ENCODE results near the gene PACRGL. TPM values are rescaled to one million over a fixed set of nuclear protein-coding genes. Genes with fewer than 3 reads are reported as not detected.

Gene PACRGL
- total RNA-seq, 4 donors from 2014 or later = 17.1 to 50.3 (median 25.1) TPM

- H3K27me3 ChIP-seq = no peaks in the 10 kb centered on the region
- H3K4me1 ChIP-seq = no peaks in the 10 kb centered on the region
- H3K9me3 ChIP-seq = no peaks in the 10 kb centered on the region
- no peak for DNase-seq
- TF ChIP-seq, protein P1, sequence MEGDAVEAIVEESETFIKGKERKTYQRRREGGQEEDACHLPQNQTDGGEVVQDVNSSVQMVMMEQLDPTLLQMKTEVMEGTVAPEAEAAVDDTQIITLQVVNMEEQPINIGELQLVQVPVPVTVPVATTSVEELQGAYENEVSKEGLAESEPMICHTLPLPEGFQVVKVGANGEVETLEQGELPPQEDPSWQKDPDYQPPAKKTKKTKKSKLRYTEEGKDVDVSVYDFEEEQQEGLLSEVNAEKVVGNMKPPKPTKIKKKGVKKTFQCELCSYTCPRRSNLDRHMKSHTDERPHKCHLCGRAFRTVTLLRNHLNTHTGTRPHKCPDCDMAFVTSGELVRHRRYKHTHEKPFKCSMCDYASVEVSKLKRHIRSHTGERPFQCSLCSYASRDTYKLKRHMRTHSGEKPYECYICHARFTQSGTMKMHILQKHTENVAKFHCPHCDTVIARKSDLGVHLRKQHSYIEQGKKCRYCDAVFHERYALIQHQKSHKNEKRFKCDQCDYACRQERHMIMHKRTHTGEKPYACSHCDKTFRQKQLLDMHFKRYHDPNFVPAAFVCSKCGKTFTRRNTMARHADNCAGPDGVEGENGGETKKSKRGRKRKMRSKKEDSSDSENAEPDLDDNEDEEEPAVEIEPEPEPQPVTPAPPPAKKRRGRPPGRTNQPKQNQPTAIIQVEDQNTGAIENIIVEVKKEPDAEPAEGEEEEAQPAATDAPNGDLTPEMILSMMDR (IDR thresholded peaks at IDR 0.05) = no peak
- H3K4me3 ChIP-seq = no peak overlapping the region
- no peaks in the 10 kb centered on the region for H3K36me3 ChIP-seq
- H3K27ac ChIP-seq = no peak overlapping the region
Observed at GRCh38 chr4:20672262-20672661, 28.0 kb upstream of the PACRGL start.

DNA sequence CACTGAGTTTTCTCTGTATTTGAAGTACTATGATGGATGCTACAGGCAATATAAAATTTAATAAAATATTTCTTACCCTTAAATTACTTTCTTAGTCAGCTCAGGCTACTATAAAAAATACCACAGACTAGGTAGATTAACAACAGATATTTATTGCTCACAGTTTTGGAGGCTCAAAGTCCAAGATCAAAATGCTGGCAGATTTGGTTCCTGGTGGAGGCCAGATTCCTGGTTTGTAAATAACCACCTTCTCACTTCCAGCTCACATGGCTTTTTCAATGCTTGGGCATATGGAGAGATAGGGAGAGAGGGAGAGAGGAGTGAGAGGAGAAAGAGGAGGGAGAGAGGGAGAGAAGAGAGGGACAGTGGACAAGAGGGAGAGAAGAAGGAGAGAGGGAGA is 24.5 kb upstream of the PACRGL start:
- Histone ChIP-seq H3K4me1 (no peaks in the 10 kb centered on the region), H3K36me3 (no peaks in the 10 kb centered on the region), H3K27me3 (no peaks in the 10 kb centered on the region), H3K9me3 (no peaks in the 10 kb centered on the region), H3K4me3 (no peak overlapping the region), H3K27ac (no peak overlapping the region)
- no peak for TF ChIP-seq POLR2A (IDR thresholded peaks at IDR 0.05)
- TF ChIP-seq, protein P1 (IDR thresholded peaks at IDR 0.05) = no peak
- DNase-seq = no peak

DNA sequence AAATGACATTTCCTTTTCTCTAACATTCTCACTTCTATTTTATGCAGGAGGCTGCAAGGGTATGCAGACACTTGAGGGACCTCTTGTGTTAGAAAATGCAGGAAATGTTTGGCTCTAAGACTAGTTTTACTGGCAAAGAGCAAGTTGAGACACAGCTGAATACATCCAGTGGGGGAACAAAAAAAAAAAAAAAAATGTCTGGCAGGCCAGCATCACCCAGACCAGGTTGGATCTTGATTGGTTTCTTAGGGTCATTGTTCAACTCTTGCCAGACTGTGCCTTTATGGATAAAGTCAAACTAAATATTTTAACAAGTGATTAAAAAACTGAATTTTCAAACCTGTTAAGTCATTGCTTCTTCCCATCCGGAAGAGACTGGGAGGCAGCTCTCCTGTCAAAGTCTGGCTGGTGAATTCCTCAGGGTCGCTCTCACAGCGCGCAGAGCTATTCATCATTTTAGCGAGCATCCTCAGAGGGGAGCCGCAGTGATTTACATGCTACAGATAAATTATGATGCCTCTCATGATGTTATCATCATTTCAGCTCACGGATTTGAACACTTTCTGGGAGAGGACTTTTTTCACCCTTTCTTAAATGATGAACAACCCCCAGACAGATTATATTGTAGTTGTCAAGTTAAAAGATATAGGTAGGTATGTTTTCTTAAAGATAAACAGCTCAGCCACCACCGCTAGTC is 23.6 kb upstream of the PACRGL start:
- Histone ChIP-seq H3K36me3 (no peaks in the 10 kb centered on the region), H3K4me3 (no peak overlapping the region), H3K4me1 (no peaks in the 10 kb centered on the region), H3K27me3 (no peaks in the 10 kb centered on the region), H3K27ac (no peak overlapping the region), H3K9me3 (no peaks in the 10 kb centered on the region)
- no peak for DNase-seq
- TF ChIP-seq, protein P1 (IDR thresholded peaks at IDR 0.05) = no peak
- TF ChIP-seq POLR2A (IDR thresholded peaks at IDR 0.05) = no peak

- H3K27me3 ChIP-seq = no peaks in the 10 kb centered on the region
- no peaks in the 10 kb centered on the region for H3K4me1 ChIP-seq
- no peak overlapping the region for H3K27ac ChIP-seq
- H3K4me3 ChIP-seq = no peak overlapping the region
- TF ChIP-seq, protein P1 (IDR thresholded peaks at IDR 0.05) = no peak
- no peak for TF ChIP-seq POLR2A (IDR thresholded peaks at IDR 0.05)
- no peaks in the 10 kb centered on the region for H3K9me3 ChIP-seq
- no peaks in the 10 kb centered on the region for H3K36me3 ChIP-seq
- DNase-seq = no peak
Observed at GRCh38 chr4:20678400-20678799, 21.9 kb upstream of the PACRGL start.

DNA sequence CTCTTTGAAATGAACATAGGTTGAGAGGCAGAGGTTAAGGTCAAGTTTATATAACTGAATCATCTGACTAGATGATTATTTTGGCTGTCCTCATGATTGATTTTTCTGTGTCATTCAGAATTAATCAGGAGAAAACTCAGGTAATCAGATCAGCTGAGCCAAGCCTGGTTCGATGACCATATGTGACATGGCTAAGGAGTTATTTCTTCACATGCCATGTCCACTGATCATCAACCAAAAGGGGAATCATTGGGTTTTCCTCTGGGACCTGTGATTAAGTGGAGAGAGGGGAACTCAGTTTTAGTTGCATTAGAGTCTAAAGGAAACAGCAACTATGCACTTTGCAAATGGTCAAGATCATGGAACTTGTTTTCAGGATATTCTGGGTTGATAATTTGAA is 20.3 kb upstream of the PACRGL start:
- TF ChIP-seq POLR2A (IDR thresholded peaks at IDR 0.05) = no peak
- TF ChIP-seq, protein P1 (IDR thresholded peaks at IDR 0.05) = no peak

GRCh38 chr4:20680736-20681135 is 19.5 kb upstream of the PACRGL start:
- H3K4me3 ChIP-seq = no peak overlapping the region
- no peaks in the 10 kb centered on the region for H3K27me3 ChIP-seq
- no peaks in the 10 kb centered on the region for H3K36me3 ChIP-seq
- H3K9me3 ChIP-seq = no peaks in the 10 kb centered on the region
- DNase-seq = no peak
- no peak for TF ChIP-seq POLR2A (IDR thresholded peaks at IDR 0.05)
- no peak overlapping the region for H3K27ac ChIP-seq
- H3K4me1 ChIP-seq = no peaks in the 10 kb centered on the region

More for the DNA sequence above, 20.3 kb upstream of the PACRGL start:
- no peaks in the 10 kb centered on the region for H3K9me3 ChIP-seq
- DNase-seq = no peak
- H3K27ac ChIP-seq = no peak overlapping the region
- H3K27me3 ChIP-seq = no peaks in the 10 kb centered on the region
- H3K4me3 ChIP-seq = no peak overlapping the region
- H3K36me3 ChIP-seq = no peaks in the 10 kb centered on the region
- no peaks in the 10 kb centered on the region for H3K4me1 ChIP-seq
